Measurements from ENCODE around the gene CSF2RB. TPM values are rescaled to one million over a fixed set of nuclear protein-coding genes. Genes with fewer than 3 reads are reported as not detected.

Gene CSF2RB
- total RNA-seq, 1 donor from 2014 or later: not detected

- no peak for FAIRE-seq
- Histone ChIP-seq H3K4me3 (ENCODE audit: low read depth, low read length) (no peak overlapping the region), H3K36me3 (ENCODE audit: control insufficient read depth, insufficient read depth, low read length) (no peaks in the 10 kb centered on the region), H3K27me3 (ENCODE audit: control insufficient read depth, insufficient read depth, low read length) (no peaks in the 10 kb centered on the region)
- TF ChIP-seq CTCF (IDR thresholded peaks at IDR 0.05; ENCODE audit: insufficient read depth, low read length, severe bottlenecking): no peak
- no peak for DNase-seq (ENCODE audit: low read depth)
Observed at GRCh38 chr22:36951746-36952145, 38.3 kb downstream of the CSF2RB start.

DNA sequence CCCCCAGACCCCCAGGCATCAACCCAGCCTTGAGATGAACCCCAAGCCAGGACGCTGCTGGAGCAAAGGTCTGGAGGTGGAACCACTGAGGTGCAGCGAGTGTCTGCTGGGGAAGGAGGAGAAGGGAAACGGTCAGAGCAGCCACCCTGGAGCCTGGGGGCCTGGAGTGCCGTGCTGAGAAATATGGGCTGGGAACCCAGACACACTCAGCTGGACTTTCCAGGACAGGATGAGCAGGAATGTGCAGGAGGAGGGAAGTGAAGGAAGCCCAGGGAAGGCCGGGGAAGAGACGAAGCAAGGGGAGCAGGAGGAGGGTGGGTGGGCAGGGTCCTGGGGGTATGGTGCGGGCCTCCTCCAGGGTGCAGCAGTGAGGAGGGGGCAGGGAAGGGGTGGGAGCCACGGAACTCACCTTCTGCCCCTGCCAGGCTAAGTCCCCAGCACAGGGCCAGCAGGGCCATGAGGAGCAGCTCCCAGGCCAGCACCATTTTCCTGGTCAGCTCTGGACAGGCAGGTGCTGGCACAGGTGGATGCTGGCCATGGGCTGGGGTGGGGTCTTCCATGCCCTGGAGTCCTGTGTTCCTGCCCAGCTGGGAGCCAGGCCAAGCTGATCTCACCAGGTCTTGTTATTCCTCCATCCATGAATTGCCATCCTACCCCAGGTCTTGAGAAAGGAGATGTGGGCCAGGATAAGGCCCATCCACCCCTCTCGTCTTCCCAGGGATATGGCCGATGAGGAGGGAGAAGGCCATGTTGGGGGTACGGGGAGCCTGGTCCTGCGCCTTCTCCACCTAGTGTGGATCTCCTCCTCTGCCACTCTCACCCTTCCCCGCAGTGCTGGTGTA, 40.0 kb downstream of the CSF2RB start:
- FAIRE-seq: no peak
- TF ChIP-seq CTCF (IDR thresholded peaks at IDR 0.05; ENCODE audit: insufficient read depth, low read length, severe bottlenecking): no peak

DNA sequence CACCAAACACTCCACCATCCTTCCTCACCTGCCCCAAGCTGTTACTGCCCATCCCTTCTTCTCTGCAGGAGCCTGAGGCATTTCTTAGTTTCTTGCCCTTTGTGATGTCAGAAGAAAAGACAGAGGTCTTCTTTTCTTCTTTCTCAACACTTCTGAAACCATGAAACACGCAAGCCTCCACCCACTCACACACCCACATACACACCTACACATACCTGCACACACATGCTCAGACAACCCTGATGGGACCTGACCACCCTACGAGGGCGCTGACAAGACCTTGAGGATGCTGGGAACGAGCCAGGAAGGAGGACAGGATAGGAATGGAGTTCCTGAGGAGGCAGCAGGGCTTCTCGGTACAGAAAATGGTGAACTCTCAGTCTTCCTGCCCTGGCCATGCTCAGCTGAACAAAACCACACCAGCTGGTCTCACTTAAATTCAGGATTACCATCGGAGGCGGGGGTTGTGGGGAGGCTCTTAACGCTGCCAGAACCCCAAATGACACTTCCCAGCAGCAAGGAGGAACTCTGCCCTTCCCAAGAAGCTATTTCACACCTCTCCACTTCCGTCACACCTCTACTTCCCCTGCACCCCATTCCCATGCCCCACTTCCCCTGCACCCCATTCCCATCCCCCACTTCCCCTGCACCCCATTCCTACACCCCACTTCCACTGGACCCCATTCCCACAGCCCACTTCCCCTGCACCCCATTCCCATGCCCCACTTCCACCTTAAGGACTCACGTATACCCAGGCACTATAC, 41.0 kb downstream of the CSF2RB start:
- no peak for TF ChIP-seq CTCF (IDR thresholded peaks at IDR 0.05; ENCODE audit: insufficient read depth, low read length, severe bottlenecking)
- Histone ChIP-seq H3K27me3 (ENCODE audit: control insufficient read depth, insufficient read depth, low read length) (no peaks in the 10 kb centered on the region), H3K4me3 (ENCODE audit: low read depth, low read length) (no peak overlapping the region), H3K36me3 (ENCODE audit: control insufficient read depth, insufficient read depth, low read length) (no peaks in the 10 kb centered on the region)
- no peak for DNase-seq (ENCODE audit: low read depth)
- no peak for FAIRE-seq

More for the DNA sequence above, 40.0 kb downstream of the CSF2RB start:
- no peaks in the 10 kb centered on the region for H3K27me3 ChIP-seq (ENCODE audit: control insufficient read depth, insufficient read depth, low read length)
- DNase-seq (ENCODE audit: low read depth): no peak
- H3K4me3 ChIP-seq (ENCODE audit: low read depth, low read length): no peak overlapping the region
- H3K36me3 ChIP-seq (ENCODE audit: control insufficient read depth, insufficient read depth, low read length): no peaks in the 10 kb centered on the region

GRCh38 chr22:36955691-36956090, 42.3 kb downstream of the CSF2RB start:
- no peak overlapping the region for H3K4me3 ChIP-seq (ENCODE audit: low read depth, low read length)
- TF ChIP-seq CTCF (IDR thresholded peaks at IDR 0.05; ENCODE audit: insufficient read depth, low read length, severe bottlenecking): no peak
- no peaks in the 10 kb centered on the region for H3K27me3 ChIP-seq (ENCODE audit: control insufficient read depth, insufficient read depth, low read length)
- FAIRE-seq (no peak), DNase-seq (ENCODE audit: low read depth) (peak; percentile 69)
- H3K36me3 ChIP-seq (ENCODE audit: control insufficient read depth, insufficient read depth, low read length): no peaks in the 10 kb centered on the region

DNA sequence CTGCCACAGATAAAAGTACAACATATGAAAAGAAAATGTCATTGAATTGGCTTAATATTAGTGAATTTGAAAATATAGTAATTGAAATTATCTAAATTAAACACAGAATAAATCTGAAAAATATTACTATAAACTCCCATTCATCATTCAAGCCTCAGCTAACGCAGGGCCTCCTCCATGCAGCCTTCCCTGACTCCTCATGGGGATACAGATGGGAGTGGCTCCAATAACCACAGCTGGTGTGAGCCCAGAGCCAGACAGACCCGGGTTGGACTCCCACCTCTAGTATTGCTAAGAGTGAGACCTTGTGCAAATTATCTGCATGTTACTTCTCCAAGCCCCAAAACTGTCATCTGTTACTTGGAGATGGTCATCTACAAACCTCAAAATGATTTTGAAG, 44.9 kb downstream of the CSF2RB start:
- TF ChIP-seq CTCF (IDR thresholded peaks at IDR 0.05; ENCODE audit: insufficient read depth, low read length, severe bottlenecking): no peak
- Histone ChIP-seq H3K27me3 (ENCODE audit: control insufficient read depth, insufficient read depth, low read length) (no peaks in the 10 kb centered on the region), H3K36me3 (ENCODE audit: control insufficient read depth, insufficient read depth, low read length) (no peaks in the 10 kb centered on the region), H3K4me3 (ENCODE audit: low read depth, low read length) (no peak overlapping the region)
- DNase-seq (ENCODE audit: low read depth) (no peak), FAIRE-seq (no peak)
